CD4-positive, alpha-beta T cell treated with Interleukin-15 for 4 hours (primary cell): Measurements from ENCODE around the gene ANO10.
"Not testable (repeated sequence)": the region's sequence is repeated elsewhere in the genome, so short reads cannot be mapped to it uniquely, and the experiment has no call there.

Experiments
- DNase-seq: peaks from one replicate; pipeline ENCODE4 v3.0.0-alpha.2; 2020; ENCODE audit warnings: low spot score

The ANO10 gene

GRCh38 chr3:43473737-43474136, 148.1 kb downstream of the ANO10 start:
- no peak for DNase-seq

- DNase-seq = no peak
These were observed 148.6 kb downstream of the ANO10 start for GRCh38 chr3:43473244-43473643.

GRCh38 chr3:43468133-43468532, 153.7 kb downstream of the ANO10 start:
- no peak for DNase-seq

- DNase-seq = no peak
These were observed 156.7 kb downstream of the ANO10 start for GRCh38 chr3:43465109-43465508.

GRCh38 chr3:43462566-43462965, 159.2 kb downstream of the ANO10 start:
- not testable (repeated sequence) for DNase-seq

- no peak for DNase-seq
These were observed 160.5 kb downstream of the ANO10 start for GRCh38 chr3:43461345-43461744.

GRCh38 chr3:43457038-43457437, 164.8 kb downstream of the ANO10 start:
- DNase-seq = not testable (repeated sequence)

- no peak for DNase-seq
These were observed 166.6 kb downstream of the ANO10 start for GRCh38 chr3:43455233-43455632.

- no peak for DNase-seq
These were observed 167.8 kb downstream of the ANO10 start for GRCh38 chr3:43453981-43454380.

- DNase-seq = no peak
These were observed 170.0 kb downstream of the ANO10 start for GRCh38 chr3:43451670-43452254.

GRCh38 chr3:43448098-43448497, 173.7 kb downstream of the ANO10 start:
- DNase-seq = no peak

GRCh38 chr3:43445820-43446219, 176.0 kb downstream of the ANO10 start:
- DNase-seq = no peak

GRCh38 chr3:43442872-43443395, 178.9 kb downstream of the ANO10 start:
- DNase-seq = no peak

- DNase-seq = no peak
These were observed 185.2 kb downstream of the ANO10 start for GRCh38 chr3:43436507-43437140.

- no peak for DNase-seq
These were observed 186.1 kb downstream of the ANO10 start for GRCh38 chr3:43435706-43436105.

- no peak for DNase-seq
These were observed 187.4 kb downstream of the ANO10 start for GRCh38 chr3:43434431-43434830.

- DNase-seq = no peak
These were observed 189.3 kb downstream of the ANO10 start for GRCh38 chr3:43432462-43432861.

GRCh38 chr3:43426388-43426787, 195.4 kb downstream of the ANO10 start:
- DNase-seq = no peak

- DNase-seq = no peak
These were observed 196.0 kb downstream of the ANO10 start for GRCh38 chr3:43425829-43426228.

GRCh38 chr3:43423639-43424038, 198.2 kb downstream of the ANO10 start:
- DNase-seq = no peak

- DNase-seq = no peak
These were observed 198.7 kb downstream of the ANO10 start for GRCh38 chr3:43423142-43423541.

- DNase-seq = no peak
These were observed 203.1 kb downstream of the ANO10 start for GRCh38 chr3:43418601-43419272.

- DNase-seq = no peak
These were observed 204.7 kb downstream of the ANO10 start for GRCh38 chr3:43417133-43417532.
